ENCODE results near the gene GNAS.

DNA sequence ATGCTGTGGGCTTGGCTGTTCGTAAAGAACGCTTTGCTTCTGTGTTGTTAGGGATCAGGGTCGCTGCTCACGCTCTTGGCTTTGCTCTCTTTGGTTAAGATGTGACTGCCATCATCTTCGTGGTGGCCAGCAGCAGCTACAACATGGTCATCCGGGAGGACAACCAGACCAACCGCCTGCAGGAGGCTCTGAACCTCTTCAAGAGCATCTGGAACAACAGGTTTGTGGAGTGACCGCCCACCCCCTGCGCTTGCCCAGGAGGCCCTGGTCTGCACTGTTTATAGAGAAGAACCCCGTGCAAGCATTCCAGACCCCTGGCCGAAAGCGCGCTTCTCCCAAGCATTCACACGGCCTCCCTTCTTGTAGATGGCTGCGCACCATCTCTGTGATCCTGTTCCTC, 57.1 kb downstream of the GNAS start:
- TF ChIP-seq CTCF (conservative IDR thresholded peaks at IDR 0.05) (no peak), ZFX (IDR thresholded peaks at IDR 0.05) (no peak)

Measured in C4-2B (cell line).